ENCODE results near the gene RANBP1.

The RANBP1 gene

DNA sequence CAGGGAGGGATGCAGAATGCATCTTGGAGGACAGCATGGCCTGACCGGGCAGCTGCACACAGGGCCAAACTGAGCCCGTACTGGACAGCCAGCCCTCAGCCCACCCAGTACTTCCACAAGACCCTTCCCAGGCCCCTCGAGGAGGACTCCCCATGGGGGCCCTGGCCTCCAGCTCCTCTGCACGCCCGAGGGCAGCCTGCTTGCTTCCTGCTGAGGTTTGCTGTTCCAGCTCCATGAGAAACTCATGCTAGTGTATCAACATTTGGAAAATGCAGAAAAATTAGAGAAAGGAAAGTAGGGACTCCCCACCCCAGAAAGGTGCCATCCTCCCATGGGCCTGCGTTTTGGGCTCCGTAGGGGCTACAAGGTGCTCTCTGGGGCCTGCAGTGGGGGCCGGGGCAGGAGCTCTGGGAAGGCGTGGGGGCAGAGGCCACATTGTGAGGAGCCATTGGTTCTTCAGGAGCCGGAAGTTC lies 56.3 kb downstream of the RANBP1 start:
- no peaks in the 10 kb centered on the region for H3K36me3 ChIP-seq (ENCODE audit: control insufficient read depth, insufficient read depth, low read length)
- H3K9me3 ChIP-seq (ENCODE audit: control insufficient read depth, insufficient read depth, low read length) = no peaks in the 10 kb centered on the region
- no peak overlapping the region for H3K4me3 ChIP-seq (ENCODE audit: low read depth, low read length)
- H3K27me3 ChIP-seq (ENCODE audit: control insufficient read depth, insufficient read depth, low read length) = no peaks in the 10 kb centered on the region
- H3K4me1 ChIP-seq (ENCODE audit: control insufficient read depth, insufficient read depth, low read length) = no peaks in the 10 kb centered on the region
- H3K27ac ChIP-seq (ENCODE audit: low read depth, low read length) = no peak overlapping the region
- no peak overlapping the region for H3K9ac ChIP-seq (ENCODE audit: low read depth, low read length)

DNA sequence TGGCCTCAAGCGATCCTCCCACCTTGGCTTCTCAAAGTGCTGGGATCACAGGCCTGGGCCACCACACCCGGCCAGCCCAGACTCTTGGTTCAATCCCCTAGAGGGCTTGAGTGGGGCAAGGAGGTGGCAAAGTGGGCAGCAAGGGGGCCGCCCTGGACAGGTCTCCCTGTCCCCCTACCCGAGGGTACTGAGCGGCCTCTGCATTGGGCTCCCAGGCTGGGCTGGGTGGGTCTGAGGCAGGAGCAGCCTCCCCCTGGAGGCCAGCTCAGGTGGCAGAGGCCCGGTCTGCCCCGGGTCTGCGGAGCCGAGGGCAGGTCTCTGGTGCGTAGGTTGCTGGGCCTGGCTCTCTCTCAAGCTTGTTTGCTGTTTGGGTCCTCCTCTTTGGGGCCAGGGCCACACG lies 57.3 kb downstream of the RANBP1 start:
- no peaks in the 10 kb centered on the region for H3K36me3 ChIP-seq (ENCODE audit: control insufficient read depth, insufficient read depth, low read length)
- H3K4me1 ChIP-seq (ENCODE audit: control insufficient read depth, insufficient read depth, low read length) = no peaks in the 10 kb centered on the region
- no peak overlapping the region for H3K4me3 ChIP-seq (ENCODE audit: low read depth, low read length)
- H3K9me3 ChIP-seq (ENCODE audit: control insufficient read depth, insufficient read depth, low read length) = no peaks in the 10 kb centered on the region
- H3K9ac ChIP-seq (ENCODE audit: low read depth, low read length) = no peak overlapping the region
- H3K27ac ChIP-seq (ENCODE audit: low read depth, low read length) = no peak overlapping the region
- H3K27me3 ChIP-seq (ENCODE audit: control insufficient read depth, insufficient read depth, low read length) = no peaks in the 10 kb centered on the region

DNA sequence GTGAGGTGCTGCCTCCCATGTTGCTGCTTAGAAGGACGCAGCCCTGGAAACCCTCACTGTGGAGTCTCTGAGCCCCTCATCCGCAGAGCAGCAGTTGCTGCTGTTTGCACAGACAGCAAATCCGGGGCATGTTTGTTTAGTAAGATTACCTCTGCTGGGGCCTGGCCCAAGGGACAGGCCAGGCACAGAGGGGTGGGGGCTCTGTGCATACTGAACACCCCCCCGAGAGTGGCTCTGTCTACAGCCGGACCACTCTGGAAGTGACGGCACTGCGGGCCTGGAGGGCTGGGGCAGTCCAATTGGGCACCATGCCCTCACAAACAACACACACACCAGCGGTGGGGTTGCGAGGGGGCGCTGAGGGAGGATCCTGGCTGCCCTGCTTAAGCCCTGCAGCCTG lies 57.9 kb downstream of the RANBP1 start:
- H3K27ac ChIP-seq (ENCODE audit: low read depth, low read length) = no peak overlapping the region
- H3K36me3 ChIP-seq (ENCODE audit: control insufficient read depth, insufficient read depth, low read length) = no peaks in the 10 kb centered on the region
- no peak overlapping the region for H3K9ac ChIP-seq (ENCODE audit: low read depth, low read length)

DNA sequence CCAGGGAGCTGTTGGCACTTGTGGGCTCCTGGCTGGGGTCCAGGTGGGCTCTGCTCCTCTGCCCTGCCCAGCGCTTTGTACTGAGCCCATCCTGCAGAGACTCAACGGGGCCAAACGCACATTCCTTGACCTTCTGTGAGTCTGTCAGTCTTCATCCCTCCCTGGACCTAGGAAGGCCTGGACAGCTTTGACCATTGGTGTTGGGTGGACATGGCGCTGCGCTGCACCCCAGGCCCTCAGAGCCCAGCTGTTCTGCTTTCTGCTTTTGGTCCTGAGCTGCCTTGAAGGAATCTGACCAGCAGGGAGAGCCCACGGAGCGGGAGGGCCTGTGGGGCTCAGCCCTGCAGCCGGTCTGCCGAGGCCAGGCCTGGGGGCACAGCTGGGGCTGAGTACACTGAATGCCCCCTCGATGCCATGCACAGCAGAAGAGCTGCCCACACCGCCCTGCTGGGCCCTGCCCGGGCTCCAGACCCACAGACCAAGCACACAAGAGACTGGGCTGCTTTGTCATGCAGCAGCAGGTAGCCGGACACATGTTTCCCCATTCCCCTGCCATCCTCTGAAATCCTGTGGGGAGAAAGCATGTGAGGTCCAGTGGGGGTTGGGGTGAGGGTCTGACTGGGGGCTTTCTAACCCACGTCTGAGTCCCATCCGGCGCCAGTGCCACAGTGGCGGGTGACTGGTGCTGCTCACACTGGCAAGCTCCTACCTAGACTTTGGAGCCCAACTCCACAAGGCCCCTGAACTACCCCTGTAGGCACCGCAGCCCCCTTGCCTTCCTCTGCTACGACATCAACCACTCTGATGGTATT lies 59.1 kb downstream of the RANBP1 start:
- no peaks in the 10 kb centered on the region for H3K9me3 ChIP-seq (ENCODE audit: control insufficient read depth, insufficient read depth, low read length)
- no peaks in the 10 kb centered on the region for H3K36me3 ChIP-seq (ENCODE audit: control insufficient read depth, insufficient read depth, low read length)
- H3K4me3 ChIP-seq (ENCODE audit: low read depth, low read length) = no peak overlapping the region
- no peaks in the 10 kb centered on the region for H3K27me3 ChIP-seq (ENCODE audit: control insufficient read depth, insufficient read depth, low read length)
- no peaks in the 10 kb centered on the region for H3K4me1 ChIP-seq (ENCODE audit: control insufficient read depth, insufficient read depth, low read length)
- H3K9ac ChIP-seq (ENCODE audit: low read depth, low read length) = no peak overlapping the region
- H3K27ac ChIP-seq (ENCODE audit: low read depth, low read length) = no peak overlapping the region

More for the DNA sequence above, 57.9 kb downstream of the RANBP1 start:
- H3K4me3 ChIP-seq (ENCODE audit: low read depth, low read length) = no peak overlapping the region
- no peaks in the 10 kb centered on the region for H3K4me1 ChIP-seq (ENCODE audit: control insufficient read depth, insufficient read depth, low read length)
- no peaks in the 10 kb centered on the region for H3K27me3 ChIP-seq (ENCODE audit: control insufficient read depth, insufficient read depth, low read length)
- no peaks in the 10 kb centered on the region for H3K9me3 ChIP-seq (ENCODE audit: control insufficient read depth, insufficient read depth, low read length)

DNA sequence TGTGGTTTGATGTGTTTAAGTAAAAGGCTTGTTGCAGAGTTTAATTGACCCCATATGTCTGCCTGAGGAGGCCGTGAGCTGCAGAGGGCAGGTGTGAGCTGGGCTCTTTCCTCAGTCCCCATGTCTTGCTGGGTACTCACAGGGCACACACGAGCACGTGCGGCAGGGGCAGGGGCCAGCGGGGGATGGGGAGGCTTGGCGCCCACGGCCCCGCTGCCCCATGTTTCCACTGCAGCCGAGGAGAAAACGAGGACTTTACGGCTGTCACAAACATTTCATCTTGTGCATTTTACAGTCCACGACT lies 59.6 kb downstream of the RANBP1 start:
- Histone ChIP-seq H3K9me3 (ENCODE audit: control insufficient read depth, insufficient read depth, low read length) (no peaks in the 10 kb centered on the region), H3K27ac (ENCODE audit: low read depth, low read length) (no peak overlapping the region), H3K36me3 (ENCODE audit: control insufficient read depth, insufficient read depth, low read length) (no peaks in the 10 kb centered on the region), H3K4me3 (ENCODE audit: low read depth, low read length) (no peak overlapping the region), H3K4me1 (ENCODE audit: control insufficient read depth, insufficient read depth, low read length) (no peaks in the 10 kb centered on the region), H3K9ac (ENCODE audit: low read depth, low read length) (no peak overlapping the region), H3K27me3 (ENCODE audit: control insufficient read depth, insufficient read depth, low read length) (no peaks in the 10 kb centered on the region)

DNA sequence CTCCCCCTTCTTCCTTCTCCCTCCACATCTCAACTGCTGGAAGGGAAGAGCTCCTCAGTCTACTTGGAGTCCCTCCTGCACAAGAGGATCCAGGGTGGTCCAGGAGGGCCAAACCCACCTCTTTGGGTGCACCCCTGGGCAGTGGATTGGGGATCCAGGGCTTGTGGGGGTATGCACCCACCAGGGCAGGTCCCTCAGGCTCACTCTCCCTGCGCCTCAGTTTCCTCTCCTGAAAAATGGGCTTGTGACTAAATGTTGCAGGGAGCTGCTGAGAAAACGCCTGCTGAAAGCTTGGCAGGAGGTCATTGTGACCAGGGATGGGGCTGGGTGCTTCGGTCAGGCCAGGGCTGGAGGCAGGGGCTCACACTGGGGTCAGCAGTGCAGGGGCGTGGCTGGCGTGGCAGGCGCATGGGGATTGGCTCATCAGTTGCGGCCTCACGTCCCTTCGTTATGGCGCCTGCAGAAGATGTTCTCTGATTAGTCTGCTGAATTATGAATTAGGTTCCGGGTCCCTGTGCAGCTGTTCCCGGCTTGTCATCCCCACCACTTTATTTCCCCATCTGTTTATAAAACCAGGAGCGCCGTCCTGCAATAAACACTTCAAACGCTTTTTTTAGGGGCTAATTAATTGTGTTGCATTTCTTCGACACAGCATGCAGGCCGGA lies 60.6 kb downstream of the RANBP1 start:
- no peaks in the 10 kb centered on the region for H3K4me1 ChIP-seq (ENCODE audit: control insufficient read depth, insufficient read depth, low read length)
- no peaks in the 10 kb centered on the region for H3K27me3 ChIP-seq (ENCODE audit: control insufficient read depth, insufficient read depth, low read length)
- no peak overlapping the region for H3K27ac ChIP-seq (ENCODE audit: low read depth, low read length)
- no peaks in the 10 kb centered on the region for H3K36me3 ChIP-seq (ENCODE audit: control insufficient read depth, insufficient read depth, low read length)
- no peaks in the 10 kb centered on the region for H3K9me3 ChIP-seq (ENCODE audit: control insufficient read depth, insufficient read depth, low read length)
- no peak overlapping the region for H3K9ac ChIP-seq (ENCODE audit: low read depth, low read length)
- no peak overlapping the region for H3K4me3 ChIP-seq (ENCODE audit: low read depth, low read length)
